ENCODE measurements around the gene VTN.

GRCh38 chr17:28364665-28365363 is 5.3 kb downstream of the VTN start, which contains the start of gene SEBOX:
- no peak for TF ChIP-seq EZH2 (IDR thresholded peaks at IDR 0.05; ENCODE audit: insufficient read depth, poor library complexity, severe bottlenecking)
- TF ChIP-seq EZH2phosphoT487 (IDR thresholded peaks at IDR 0.05; ENCODE audit: insufficient read depth, low read depth) = no peak

Data from GM23248 (cell line).